C4-2B (cell line): ENCODE measurements around the gene LEPROT.

ENCODE experiments used
- H3K27ac ChIP-seq: fragments of 450-650 bp; 2 replicates; pipeline ENCODE4 v1.5.1; 2017
- ZFX ChIP-seq: fragments of 450-650 bp; IDR thresholded peaks from 2 replicates; pipeline ENCODE4 v1.6.1; 2017
- TF ChIP-seq, protein P1 (sequence below): fragments of 450-650 bp; conservative IDR thresholded peaks from 2 replicates; pipeline ENCODE4 v1.5.1; 2017; ENCODE audit warnings: mild to moderate bottlenecking

LEPROT gene

DNA sequence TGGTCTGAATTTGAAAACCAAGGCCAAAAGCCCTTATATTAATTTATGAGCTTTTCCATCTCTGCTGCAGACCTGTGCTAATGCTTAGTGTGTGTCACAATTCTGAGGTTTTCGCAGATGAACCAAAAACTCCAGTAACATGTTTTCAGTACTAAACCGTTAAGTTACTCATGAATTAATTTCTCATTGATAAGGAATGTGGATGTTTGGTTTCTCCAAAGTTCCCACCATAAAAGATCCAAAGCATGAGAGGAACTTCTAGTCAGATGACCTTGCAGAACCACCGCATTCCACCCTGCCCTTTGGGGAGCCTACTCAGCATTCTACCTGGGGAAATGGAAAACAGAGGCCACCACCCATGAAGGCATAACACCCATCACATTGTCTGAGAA, 7.5 kb upstream of the LEPROT start:
- no peak overlapping the region for H3K27ac ChIP-seq
- no peak for TF ChIP-seq ZFX
- TF ChIP-seq, protein P1, sequence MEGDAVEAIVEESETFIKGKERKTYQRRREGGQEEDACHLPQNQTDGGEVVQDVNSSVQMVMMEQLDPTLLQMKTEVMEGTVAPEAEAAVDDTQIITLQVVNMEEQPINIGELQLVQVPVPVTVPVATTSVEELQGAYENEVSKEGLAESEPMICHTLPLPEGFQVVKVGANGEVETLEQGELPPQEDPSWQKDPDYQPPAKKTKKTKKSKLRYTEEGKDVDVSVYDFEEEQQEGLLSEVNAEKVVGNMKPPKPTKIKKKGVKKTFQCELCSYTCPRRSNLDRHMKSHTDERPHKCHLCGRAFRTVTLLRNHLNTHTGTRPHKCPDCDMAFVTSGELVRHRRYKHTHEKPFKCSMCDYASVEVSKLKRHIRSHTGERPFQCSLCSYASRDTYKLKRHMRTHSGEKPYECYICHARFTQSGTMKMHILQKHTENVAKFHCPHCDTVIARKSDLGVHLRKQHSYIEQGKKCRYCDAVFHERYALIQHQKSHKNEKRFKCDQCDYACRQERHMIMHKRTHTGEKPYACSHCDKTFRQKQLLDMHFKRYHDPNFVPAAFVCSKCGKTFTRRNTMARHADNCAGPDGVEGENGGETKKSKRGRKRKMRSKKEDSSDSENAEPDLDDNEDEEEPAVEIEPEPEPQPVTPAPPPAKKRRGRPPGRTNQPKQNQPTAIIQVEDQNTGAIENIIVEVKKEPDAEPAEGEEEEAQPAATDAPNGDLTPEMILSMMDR = no peak

DNA sequence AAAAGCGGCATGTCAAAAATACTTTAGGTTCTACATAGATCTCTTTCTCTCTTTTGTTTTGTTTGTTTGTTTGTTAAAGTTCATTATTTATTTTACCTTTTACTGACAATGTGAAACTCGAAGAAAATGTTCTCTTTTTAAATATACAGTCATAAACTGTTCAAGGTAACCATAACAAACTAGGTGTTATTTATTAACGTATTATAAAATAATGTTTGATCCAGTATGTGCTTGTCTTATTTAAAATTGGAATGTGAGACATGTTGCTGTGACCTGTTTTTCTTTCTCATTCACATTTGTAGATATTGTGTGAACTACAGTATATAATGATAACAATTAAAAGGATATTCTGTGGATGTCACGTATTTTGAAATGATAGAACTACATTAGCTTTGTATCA, 5.9 kb upstream of the LEPROT start:
- TF ChIP-seq, protein P1 = no peak
- no peak for TF ChIP-seq ZFX
- no peak overlapping the region for H3K27ac ChIP-seq

DNA sequence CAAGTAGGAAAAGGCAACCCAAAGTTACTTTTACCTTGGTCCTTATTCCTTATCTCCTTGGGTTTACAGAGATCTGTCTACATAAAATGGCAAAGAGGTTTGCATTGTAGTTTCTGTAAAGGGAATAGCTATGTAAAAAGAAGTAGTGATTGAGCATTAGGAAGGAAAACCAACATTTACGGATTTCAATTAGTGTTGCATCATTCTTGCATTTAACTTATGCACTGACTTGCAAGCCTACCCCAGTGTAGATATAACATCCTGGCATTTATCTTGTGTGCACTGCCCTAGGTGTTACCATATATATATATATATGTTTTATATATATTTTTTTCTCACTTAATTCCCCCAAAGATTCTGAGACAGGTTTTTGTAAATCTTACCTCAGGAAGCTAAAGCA, 3.7 kb upstream of the LEPROT start:
- H3K27ac ChIP-seq = no peak overlapping the region
- TF ChIP-seq, protein P1 = no peak
- no peak for TF ChIP-seq ZFX

DNA sequence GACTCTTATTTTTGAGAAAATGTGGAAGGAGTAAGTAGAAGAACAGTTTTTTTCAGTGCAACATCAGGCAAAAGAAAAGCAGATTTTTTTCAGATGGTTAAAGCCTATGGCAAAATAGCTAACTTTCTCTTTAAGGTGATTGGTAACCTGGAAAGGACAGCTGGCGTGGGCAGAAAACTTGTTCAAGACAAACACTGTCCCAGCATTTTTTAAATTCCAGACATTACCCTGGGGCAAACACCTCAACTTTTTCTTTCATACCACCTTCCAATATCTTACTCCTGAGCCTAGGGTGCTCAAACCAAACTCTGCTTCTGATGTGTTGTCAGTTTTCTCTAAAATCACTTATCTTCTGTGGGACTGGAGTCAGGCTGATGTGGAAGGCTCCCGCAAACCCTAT, 2.7 kb upstream of the LEPROT start:
- TF ChIP-seq, protein P1 = no peak
- no peak for TF ChIP-seq ZFX
- no peak overlapping the region for H3K27ac ChIP-seq

DNA sequence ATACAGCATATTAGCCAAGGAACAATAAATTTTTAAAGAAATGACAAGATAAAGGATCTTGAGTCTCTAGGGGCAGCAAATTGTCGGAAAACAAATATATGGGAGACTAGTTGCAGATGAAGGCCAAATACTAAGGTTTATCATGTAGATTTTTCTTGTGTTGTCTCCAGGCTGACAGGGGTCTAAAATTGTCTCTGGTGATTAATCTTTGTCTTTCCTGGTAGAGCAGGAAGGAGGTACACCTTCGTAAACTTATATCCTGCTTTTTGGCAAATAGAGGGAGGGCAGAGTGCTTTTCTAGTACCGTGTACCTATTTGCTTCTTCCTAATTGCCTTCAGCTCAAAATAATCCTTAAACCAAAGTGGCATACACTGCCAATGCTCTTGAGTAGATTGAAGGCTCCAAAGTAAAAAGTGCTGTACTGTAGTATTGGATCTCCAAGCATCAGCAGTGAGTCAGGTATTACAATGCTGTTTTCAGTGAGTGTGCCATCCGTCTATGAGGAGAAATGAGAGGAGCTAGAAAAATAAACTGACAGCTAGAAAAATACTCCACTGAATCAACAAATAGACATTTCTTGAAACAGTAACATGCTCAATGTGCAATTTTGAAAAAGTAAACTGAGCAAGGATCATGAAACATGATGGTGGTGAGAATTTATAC, 1.8 kb upstream of the LEPROT start:
- no peak overlapping the region for H3K27ac ChIP-seq

DNA sequence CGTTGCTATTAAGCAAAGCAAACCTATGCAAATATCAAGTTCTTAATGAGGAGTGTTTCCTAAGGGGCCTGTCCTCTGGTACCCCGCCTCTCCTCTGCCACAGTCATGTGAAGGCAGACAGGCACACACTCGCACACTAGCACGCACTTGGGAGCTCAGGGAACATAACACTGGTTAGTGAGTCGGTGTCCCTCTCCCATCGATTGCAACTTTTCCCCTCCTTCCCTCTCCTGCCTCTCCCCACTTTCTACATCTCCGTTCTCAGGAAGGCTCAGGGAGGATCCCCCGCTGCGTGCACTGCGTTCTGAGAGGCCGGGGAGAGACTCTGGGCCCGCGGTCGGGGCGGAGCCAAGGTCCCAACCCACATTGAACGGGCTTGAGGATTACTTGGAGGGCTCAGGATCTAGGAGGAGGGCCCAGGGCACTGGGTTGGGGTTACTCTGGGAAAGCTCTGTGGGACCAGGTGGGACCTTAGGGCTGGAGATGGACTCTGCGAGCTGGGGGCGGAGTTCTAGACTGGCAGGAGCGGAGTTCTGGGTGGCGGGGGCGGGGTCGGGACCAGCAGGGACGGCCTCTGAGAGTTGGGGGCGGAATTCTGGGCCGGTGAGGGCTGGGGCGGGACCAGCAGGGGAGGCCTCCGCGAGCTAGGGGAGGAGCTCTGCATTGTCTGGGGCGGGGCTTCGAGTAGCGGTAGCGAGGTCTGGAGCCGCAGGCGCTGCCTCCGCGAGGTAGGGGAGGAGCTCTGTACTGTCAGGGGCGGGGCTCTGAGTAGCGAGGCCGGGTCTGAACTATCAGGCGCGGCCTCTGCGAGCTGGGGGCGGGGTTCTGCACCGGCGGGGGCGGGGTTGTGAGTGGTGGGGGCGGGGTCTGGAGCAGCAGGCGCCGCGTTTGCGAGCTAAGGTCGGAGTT, 533 bp upstream of the LEPROT start:
- TF ChIP-seq, protein P1 = no peak
- no peak for TF ChIP-seq ZFX
- H3K27ac ChIP-seq = peak overlapping the region; percentile 97

More for the DNA sequence above, 1.8 kb upstream of the LEPROT start:
- TF ChIP-seq, protein P1 = no peak
- no peak for TF ChIP-seq ZFX
